ENCODE measurements around the gene GNL3L. TPM values are rescaled to one million over a fixed set of nuclear protein-coding genes. Genes with fewer than 3 reads are reported as not detected.
A peak's percentile ranks its signal among the peaks of the same experiment; 100 is the strongest.

GNL3L gene
- total RNA-seq, 1 donor from 2014 or later, result 29.5 TPM

DNA sequence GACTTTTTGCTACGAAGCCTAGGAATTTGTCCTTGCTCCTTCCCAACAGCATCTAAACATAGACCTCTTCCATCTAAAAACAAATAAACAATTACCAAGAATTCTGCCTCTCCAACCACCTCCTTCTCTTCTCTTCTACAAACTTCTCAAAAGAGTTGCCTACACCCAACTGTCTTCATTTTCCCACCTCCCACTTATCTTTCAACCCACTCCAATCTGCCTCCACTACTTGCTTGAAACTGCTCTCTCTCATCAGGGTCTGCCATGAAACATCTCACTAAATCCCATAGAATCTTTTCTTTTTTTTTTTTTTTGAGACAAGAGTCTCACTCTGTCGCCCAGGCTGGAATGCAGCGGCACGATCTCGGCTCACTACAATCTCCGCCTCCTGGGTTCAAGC, 33.1 kb upstream of the GNL3L start:
- TF ChIP-seq, protein P1, sequence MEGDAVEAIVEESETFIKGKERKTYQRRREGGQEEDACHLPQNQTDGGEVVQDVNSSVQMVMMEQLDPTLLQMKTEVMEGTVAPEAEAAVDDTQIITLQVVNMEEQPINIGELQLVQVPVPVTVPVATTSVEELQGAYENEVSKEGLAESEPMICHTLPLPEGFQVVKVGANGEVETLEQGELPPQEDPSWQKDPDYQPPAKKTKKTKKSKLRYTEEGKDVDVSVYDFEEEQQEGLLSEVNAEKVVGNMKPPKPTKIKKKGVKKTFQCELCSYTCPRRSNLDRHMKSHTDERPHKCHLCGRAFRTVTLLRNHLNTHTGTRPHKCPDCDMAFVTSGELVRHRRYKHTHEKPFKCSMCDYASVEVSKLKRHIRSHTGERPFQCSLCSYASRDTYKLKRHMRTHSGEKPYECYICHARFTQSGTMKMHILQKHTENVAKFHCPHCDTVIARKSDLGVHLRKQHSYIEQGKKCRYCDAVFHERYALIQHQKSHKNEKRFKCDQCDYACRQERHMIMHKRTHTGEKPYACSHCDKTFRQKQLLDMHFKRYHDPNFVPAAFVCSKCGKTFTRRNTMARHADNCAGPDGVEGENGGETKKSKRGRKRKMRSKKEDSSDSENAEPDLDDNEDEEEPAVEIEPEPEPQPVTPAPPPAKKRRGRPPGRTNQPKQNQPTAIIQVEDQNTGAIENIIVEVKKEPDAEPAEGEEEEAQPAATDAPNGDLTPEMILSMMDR (IDR thresholded peaks at IDR 0.05), result no peak
- Histone ChIP-seq H3K36me3 (no peaks in the 10 kb centered on the region), H3K9me3 (no peaks in the 10 kb centered on the region), H3K4me1 (no peaks in the 10 kb centered on the region), H3K4me3 (no peak overlapping the region), H3K27ac (no peak overlapping the region), H3K27me3 (ENCODE audit: low read depth) (no peaks in the 10 kb centered on the region)
- intact Hi-C loops (cut with DNase I), result no loop called here
- no peak for DNase-seq
- ATAC-seq, result no peak

DNA sequence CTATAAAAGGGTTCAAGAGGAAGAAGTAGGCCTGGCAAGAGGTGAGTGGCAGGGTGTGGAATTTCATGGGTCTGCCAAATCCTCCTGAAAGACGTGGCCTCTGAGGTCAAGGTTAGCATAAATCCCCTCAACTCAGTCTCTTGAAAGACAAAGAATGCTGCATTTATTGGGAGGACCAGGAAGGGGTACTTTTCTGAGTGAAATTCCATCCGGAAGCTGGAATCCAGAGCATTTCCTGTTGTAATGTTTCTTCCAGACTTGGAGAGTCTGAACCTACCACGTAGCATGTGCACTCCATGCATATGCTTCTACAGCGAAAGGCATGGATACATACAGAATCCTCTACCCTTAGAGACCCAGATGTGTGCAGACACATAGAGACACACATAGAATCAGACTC, 20.6 kb upstream of the GNL3L start:
- no peaks in the 10 kb centered on the region for H3K27me3 ChIP-seq (ENCODE audit: low read depth)
- no peaks in the 10 kb centered on the region for H3K9me3 ChIP-seq
- intact Hi-C loops (cut with DNase I), result no loop called here
- no peaks in the 10 kb centered on the region for H3K4me1 ChIP-seq
- TF ChIP-seq, protein P1 (IDR thresholded peaks at IDR 0.05), result no peak
- H3K4me3 ChIP-seq, result no peak overlapping the region
- no peak overlapping the region for H3K27ac ChIP-seq
- DNase-seq (no peak), ATAC-seq (no peak)
- no peaks in the 10 kb centered on the region for H3K36me3 ChIP-seq

DNA sequence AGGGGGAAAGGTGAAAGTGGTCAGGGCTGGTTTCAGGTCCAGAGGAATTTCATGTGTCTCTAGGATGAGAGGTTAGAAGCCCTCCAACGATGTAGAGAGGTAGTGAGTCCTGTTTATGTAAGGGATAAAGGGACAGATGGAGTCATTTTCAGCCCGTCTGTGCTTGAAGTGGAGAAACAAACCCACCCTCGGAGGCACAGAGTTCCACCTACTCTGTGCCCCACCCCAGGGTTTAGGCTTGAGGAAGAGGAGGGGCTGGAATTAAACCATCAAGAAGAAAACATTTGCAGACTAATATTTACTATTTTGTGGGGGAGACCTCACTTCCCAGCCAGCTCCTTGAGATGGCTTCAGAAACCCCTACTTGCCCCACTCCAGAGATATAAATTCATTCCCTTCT, 868 bp upstream of the GNL3L start:
- TF ChIP-seq, protein P1 (IDR thresholded peaks at IDR 0.05), result no peak
- H3K27ac ChIP-seq, result peak overlapping the region; percentile 81
- no peaks in the 10 kb centered on the region for H3K9me3 ChIP-seq
- no peak for DNase-seq
- H3K36me3 ChIP-seq, result peaks cover 12% of the 10 kb centered on the region
- peaks cover 5% of the 10 kb centered on the region for H3K4me1 ChIP-seq
- intact Hi-C loops (cut with DNase I), result no loop called here
- no peak for ATAC-seq
- no peaks in the 10 kb centered on the region for H3K27me3 ChIP-seq (ENCODE audit: low read depth)
- peak overlapping the region; percentile 76 for H3K4me3 ChIP-seq

DNA sequence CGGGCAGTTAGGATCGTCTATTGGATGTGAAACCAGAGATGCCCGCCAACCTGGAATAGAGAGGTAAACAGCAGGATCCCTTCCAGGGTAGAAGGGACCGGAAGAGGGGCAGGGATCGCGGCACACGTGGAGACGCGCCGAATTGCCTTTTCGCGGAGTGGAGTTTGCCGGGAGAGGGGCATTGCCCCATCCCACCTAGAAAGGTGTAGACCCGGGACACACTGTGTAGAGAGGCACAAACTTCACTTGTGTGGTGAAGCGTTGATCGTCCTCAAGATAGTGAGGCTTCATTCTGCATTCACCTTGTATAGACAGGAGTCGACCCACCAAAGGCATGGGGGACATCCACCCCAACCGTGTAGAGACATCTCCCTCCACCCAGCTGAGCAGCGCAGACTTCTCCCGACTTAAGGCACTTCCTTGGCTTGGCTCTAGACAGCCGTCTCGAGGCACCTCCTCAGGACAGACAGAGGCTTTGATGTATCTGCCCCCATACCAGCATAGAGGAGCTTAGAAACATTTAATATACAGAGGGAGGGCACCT, 410 bp downstream of the GNL3L start:
- Histone ChIP-seq H3K4me3 (peak overlapping the region; percentile 76), H3K27me3 (ENCODE audit: low read depth) (no peaks in the 10 kb centered on the region), H3K9me3 (no peaks in the 10 kb centered on the region), H3K4me1 (peaks cover 5% of the 10 kb centered on the region), H3K27ac (peak overlapping the region; percentile 72), H3K36me3 (peaks cover 12% of the 10 kb centered on the region)
- peak; percentile 50 to 55 for ATAC-seq
- no peak for DNase-seq
- TF ChIP-seq, protein P1 (IDR thresholded peaks at IDR 0.05), result no peak
- intact Hi-C loops (cut with DNase I), result no loop called here

DNA sequence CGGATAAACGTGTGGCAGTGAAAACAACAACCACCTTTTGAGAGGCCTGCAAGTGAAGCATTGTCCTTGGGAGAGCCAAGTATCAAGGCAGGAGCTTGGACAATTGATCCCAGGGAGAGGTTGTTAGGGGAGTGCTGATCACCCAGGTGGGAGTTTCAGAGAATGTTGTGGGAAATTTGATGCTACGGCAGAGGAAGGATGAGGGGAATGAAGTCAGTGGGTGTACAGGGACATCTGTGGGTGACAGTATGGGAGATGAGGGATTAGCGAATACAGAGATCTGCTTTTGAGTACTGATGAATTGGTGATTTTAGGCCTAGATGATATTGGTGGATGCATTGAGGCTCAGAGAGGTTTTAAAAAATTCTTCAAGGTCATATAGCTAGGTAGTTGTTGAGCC, 4.3 kb downstream of the GNL3L start:
- Histone ChIP-seq H3K4me3 (no peak overlapping the region), H3K4me1 (peaks cover 5% of the 10 kb centered on the region), H3K36me3 (peaks cover 30% of the 10 kb centered on the region), H3K27ac (no peak overlapping the region), H3K9me3 (no peaks in the 10 kb centered on the region), H3K27me3 (ENCODE audit: low read depth) (no peaks in the 10 kb centered on the region)
- intact Hi-C loops (cut with DNase I), result no loop called here
- TF ChIP-seq, protein P1 (IDR thresholded peaks at IDR 0.05), result no peak
- DNase-seq, result no peak
- no peak for ATAC-seq

All from lower lobe of right lung (tissue), 2 donors.